ENCODE measurements around the gene SENP7.

The SENP7 gene

GRCh38 chr3:101423984-101424888, 88.8 kb downstream of the SENP7 start:
- no peak for DNase-seq

- DNase-seq, result no peak
These were observed 94.2 kb downstream of the SENP7 start for GRCh38 chr3:101418851-101419250.

DNA sequence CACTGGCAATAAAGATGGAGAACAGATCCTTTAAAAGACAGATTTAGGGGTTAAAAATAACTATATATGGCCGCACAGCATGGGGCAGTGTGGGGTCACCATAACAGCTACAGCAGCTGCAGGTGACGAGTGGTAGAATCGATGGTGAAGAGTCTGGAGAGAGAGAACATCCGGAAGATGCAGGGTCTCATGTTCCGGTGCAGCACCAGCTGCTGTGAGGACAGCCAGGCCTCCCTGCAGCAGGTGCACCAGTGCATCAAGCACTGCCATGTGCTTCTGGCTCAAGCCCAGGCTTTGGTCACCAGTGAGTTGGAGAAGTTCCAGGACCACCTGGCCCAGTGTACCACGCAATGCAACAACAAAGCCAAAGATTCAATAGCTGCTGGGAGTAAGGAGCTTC, 98.9 kb downstream of the SENP7 start:
- no peak for DNase-seq

- no peak for DNase-seq
These were observed 99.4 kb downstream of the SENP7 start for GRCh38 chr3:101413656-101414055.

GRCh38 chr3:101391413-101391950, 121.5 kb downstream of the SENP7 start:
- no peak for DNase-seq

DNA sequence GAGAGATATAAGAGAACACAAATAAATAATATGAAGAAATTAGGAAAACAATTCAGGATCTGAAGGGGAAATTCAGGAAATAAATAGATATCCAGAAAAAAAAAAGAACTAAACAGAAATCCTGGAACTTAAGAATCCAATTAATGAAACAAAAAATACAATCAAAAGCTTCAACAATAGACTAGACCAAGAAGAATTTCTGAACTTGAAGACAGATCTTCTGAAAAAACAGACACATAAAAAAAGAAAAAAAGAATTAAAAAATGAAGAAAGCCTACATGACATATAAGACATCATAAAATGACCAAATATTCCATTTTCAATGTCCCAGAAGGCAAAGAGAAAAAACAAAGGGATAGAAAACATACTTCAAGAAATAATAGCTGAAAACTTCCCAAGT, 124.3 kb downstream of the SENP7 start:
- DNase-seq, result no peak

GRCh38 chr3:101387351-101387750, 125.7 kb downstream of the SENP7 start:
- DNase-seq, result no peak

GRCh38 chr3:101384426-101384825, 128.6 kb downstream of the SENP7 start:
- no peak for DNase-seq

DNA sequence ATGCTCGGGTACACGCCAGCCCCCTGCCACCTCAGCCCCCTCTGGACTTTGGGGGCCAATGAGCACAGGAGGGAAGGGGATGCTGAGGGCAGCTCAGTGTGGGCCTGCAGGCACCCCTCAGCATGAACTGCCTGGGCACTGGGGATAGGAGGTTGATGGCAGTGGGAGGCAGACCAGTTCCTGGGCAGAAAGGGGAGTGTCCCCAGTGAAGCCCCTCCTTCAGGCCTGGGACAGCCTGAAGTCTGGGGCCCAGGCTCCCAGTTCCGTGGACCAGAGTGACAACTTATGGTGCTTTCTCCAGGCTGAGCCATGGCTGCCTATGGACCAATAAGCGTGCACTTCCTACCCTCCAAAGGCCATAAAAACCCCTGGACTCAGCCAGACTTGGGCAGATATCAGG, 129.4 kb downstream of the SENP7 start:
- no peak for DNase-seq

DNA sequence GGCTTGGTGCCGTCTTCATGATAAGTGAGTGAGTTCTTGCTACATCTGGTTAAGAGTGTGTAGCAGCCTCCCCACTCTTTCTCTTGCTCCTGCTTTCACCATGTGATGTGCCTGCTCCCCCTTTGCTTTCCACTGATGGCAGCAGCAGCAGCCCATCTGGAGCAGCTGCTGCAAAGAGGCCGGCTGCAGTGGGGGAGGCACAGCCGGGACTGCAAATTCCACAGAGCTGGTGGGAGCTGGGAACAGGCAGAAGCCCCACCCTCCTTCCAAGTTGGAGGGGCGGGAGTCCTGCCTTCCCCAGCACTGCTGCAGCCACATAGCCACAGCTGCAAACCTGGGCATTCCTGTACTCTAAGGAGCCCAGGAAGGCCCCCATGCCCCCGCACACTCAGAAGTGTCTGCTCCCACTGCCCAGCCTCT, 129.8 kb downstream of the SENP7 start:
- DNase-seq, result no peak

- peak; percentile 65 for DNase-seq
These were observed 131.2 kb downstream of the SENP7 start for GRCh38 chr3:101381809-101382208.

- no peak for DNase-seq
These were observed 133.2 kb downstream of the SENP7 start for GRCh38 chr3:101379658-101380376.

DNA sequence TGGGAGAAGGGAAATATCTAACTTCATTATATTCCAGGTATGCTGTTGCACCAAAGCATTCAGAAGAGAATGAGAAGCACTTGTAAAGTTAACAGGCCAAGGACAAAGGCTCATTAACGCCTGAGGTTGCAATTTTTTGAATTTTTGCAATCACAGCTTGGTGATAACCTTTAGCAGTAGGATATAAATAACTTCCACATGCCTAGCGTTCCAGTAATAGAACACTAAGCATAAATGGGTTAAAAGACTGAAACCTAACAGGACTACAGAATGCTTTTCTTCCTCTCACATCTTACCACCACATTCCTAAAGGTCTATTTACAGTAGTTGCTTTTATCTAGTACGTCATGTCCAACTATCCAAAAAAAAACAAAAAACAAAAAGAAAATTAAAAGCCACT, 135.2 kb downstream of the SENP7 start:
- no peak for DNase-seq

DNA sequence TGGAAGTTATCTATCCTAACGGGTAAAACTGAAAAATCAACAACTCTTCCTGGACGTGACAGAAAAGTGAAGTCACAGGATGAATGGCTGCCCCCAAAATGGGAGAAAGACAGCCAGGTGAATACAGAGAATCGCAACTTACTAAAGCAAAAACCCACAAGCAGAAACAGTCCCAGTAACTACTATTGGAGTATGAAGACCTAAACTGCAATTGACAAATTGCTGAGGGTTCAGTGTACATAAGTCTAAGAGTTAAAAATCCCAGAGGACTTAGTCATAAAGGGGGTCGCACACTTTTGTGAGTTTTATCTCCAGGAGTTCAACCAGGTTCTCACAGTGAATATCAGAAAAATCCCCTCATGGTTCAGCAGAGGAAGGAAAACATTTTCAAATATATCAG, 135.8 kb downstream of the SENP7 start:
- DNase-seq, result no peak

- DNase-seq, result no peak
These were observed 137.4 kb downstream of the SENP7 start for GRCh38 chr3:101375586-101375985.

DNA sequence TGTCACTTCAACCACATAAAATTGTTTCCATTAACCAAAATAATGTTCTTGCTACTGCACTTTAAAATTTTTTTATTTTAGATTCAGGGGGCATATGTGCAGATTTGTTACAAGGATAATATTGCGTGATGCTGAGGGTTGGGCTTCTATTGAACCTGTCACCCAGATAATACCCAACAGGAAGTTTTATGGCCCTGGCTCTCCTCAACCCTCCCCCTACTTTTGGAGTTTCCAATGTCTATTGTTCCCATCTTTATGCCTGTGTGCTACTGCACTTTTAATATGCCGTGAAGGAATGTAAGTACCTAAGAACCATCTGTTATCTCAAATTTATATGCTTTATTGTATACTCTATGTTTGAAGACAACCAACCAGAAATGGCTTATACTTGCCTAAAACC, 150.6 kb downstream of the SENP7 start:
- DNase-seq, result no peak

- no peak for DNase-seq
These were observed 161.2 kb downstream of the SENP7 start for GRCh38 chr3:101351829-101352228.

GRCh38 chr3:101340591-101340990, 172.4 kb downstream of the SENP7 start:
- no peak for DNase-seq

- DNase-seq, result no peak
These were observed 179.1 kb downstream of the SENP7 start for GRCh38 chr3:101333883-101334282.

DNA sequence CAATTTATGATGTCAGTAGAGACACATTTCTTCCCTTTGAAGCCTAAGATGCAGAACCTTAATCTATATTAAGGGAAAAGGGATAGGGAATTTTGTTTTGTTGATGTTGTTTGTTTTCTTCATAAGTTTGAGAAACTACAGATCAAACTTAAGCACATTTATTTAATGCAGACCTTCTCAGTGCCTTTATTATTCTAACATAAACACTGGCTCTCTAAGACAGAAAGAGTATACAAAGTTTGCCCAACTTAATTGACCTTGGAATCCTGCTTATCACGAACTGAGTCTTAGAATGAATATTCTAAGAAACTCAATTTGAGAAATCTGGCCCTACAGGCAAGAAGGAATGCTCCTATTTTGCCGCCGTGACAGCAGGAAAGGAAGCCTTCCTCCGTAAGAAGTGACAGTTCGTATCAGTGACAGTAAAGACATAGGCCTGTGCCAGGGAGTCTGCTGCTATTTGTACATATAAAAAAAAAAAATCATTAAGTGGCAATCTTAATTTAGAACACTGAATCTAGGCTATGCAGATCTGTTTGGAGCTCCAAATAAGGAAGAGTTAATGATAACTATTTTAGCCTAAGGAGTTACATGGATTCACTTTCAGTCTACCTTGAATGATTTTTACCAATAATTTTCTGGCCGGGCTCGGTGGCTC, 183.9 kb downstream of the SENP7 start:
- no peak for DNase-seq

GRCh38 chr3:101325393-101326134, 187.4 kb downstream of the SENP7 start:
- no peak for DNase-seq

- DNase-seq, result no peak
These were observed 192.5 kb downstream of the SENP7 start, which contains the start of gene IMPG2 for GRCh38 chr3:101320475-101320874. TSS of gene IMPG2 (minus strand) at chr3:101320575. CDS start at chr3:101320372, 203 bp downstream.

DNA sequence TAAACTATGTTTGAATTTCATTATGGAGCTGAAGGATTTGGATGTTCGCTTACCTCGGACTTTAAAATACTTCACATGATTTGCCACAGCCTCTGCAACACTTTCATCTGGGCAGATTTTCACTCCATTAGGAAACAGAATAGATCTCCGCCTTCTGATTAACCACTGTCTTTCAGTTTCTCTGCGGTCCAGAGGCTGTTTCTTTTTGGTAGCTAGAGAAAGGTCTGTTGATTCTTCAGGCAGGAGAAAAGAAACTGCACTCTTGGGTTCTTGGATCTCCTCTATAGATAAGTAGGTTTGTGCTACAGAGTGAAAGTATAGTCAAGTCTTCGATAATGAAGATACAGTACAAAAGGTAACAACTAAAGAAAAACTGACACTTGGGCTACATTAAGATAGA, 193.5 kb downstream of the SENP7 start:
- no peak for DNase-seq

All from DMS53 (cell line).